Epithelial cell of esophagus (primary cell): ENCODE measurements around the gene USH1C.
A peak's percentile ranks its signal among the peaks of the same experiment; 100 is the strongest.

ENCODE experiments used
- DNase-seq: peaks from one replicate; pipeline ENCODE4 v3.0.0; 2010; ENCODE audit warnings: low read depth
- H3K4me3 ChIP-seq: 2 replicates; pipeline ENCODE4 v1.5.1; 2011; ENCODE audit warnings: mild to moderate bottlenecking, low read length, control low read depth
- TF ChIP-seq, protein P1 (sequence below): IDR thresholded peaks from 2 replicates; pipeline ENCODE4 v1.5.1; 2011; ENCODE audit warnings: low read depth, mild to moderate bottlenecking, low read length, control low read depth, inconsistent platforms; ENCODE audit not compliant: insufficient read depth; ENCODE audit errors: missing control alignments

Gene USH1C

DNA sequence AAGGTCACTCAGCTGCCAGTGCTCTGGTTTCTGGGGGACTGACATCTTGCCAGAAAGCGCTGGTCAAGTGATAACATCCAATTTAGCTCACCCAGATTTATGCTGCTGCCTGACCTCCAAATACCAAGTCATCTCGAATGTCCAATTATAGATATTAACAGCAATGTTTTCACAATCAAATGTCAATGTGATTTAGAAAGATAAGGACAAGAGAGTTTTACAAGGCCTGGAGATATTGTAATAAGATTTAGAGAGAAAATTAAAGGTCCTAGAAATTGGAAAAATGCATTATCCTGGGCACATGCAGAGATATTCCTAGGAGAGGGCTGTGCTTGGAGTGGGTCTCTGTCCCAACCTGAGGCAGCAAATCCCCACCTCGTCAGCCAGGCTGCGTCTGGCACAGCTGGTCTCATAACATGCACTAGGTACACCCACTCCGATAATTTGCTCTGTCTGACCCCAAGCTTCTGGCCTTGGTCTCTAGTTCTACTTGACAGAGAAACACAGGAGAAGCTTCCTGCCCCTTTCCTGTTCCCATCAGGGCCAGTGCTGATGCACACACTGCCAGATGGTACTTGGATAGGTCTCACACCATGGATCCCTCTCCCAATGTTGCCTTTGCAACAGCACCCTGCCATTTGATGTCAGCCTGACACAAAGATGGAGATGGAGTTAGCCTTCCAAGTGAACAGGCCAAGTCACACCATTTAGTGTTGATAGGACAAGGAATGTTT, 28.6 kb downstream of the USH1C start:
- TF ChIP-seq, protein P1, sequence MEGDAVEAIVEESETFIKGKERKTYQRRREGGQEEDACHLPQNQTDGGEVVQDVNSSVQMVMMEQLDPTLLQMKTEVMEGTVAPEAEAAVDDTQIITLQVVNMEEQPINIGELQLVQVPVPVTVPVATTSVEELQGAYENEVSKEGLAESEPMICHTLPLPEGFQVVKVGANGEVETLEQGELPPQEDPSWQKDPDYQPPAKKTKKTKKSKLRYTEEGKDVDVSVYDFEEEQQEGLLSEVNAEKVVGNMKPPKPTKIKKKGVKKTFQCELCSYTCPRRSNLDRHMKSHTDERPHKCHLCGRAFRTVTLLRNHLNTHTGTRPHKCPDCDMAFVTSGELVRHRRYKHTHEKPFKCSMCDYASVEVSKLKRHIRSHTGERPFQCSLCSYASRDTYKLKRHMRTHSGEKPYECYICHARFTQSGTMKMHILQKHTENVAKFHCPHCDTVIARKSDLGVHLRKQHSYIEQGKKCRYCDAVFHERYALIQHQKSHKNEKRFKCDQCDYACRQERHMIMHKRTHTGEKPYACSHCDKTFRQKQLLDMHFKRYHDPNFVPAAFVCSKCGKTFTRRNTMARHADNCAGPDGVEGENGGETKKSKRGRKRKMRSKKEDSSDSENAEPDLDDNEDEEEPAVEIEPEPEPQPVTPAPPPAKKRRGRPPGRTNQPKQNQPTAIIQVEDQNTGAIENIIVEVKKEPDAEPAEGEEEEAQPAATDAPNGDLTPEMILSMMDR: no peak
- no peak overlapping the region for H3K4me3 ChIP-seq
- DNase-seq: no peak

DNA sequence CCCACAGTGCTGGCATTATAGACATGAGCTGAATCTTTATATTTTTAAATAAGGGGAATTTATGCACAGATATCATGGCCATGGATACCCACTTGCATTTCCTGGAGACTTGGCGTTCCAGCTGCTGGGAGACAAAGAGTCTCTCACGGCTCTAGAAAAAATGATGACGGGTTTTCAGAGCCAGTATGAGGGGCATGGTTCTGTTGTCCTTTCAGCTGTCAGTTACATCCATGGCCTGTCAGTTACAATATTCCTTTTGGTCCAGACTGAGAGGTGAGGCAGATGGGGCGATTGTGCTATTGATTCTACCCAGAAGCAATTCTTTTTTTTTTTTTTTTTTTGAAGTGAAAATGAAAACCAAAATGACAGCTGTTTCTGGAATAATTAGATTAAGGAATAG, 29.7 kb downstream of the USH1C start:
- TF ChIP-seq, protein P1: no peak
- no peak overlapping the region for H3K4me3 ChIP-seq
- no peak for DNase-seq

DNA sequence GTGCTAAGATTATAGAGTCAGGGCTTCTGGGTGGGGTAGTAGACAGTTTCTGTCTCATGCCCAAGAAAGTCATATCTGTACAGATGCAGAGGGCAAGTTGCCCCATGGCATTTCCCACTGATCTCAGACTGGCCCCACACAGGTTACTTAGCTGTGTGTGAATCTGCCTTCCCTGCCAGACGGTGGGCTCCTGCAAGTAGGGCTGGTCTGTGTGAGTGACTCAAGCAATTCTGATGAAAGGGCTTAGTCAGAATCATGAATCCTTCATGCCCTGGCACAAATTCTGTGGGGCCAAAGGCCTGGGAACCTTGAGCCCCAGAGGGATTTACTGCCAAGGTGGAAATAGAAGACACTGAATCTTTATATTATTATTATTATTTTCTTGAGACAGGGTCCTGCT, 30.4 kb downstream of the USH1C start:
- DNase-seq: peak; percentile 70
- TF ChIP-seq, protein P1: no peak
- H3K4me3 ChIP-seq: no peak overlapping the region

DNA sequence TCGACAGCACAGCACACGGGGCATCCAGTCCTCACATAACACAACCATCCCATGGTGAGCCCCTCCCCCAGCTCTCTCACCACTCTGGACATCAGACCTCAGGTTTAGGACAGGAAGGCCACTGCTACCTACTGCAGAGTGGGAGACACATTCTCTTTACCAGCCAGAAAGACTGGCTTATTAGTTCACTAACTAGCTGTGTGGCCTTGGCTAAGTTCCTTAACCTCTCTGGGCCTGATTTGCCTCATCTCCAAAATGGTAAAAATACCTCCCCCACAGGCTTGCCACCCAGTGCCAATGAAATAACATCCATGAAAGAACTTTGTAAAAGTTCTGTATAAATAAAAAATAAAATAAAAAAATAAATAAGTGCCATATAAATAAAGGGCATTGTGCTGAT, 32.1 kb downstream of the USH1C start:
- no peak for DNase-seq
- no peak overlapping the region for H3K4me3 ChIP-seq
- TF ChIP-seq, protein P1: no peak

DNA sequence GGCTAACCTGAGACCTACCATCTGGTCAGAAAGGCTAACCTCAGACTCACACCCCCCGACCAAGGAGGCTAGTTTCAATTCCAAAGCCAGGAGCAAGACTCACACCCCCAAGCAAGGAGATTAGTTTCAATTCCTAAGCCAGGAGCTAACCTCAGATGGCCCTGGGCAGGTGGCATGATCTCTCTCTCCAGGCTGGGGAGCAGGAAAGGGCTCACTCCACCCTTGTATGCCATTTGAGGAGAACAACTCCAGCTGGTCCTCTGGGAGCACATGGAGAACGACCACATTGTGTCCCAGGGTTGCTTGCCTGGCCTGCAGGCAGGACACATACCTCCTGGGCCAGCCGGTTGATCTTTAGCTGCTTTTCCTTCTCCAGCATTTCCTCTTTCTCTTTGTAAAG, 32.6 kb downstream of the USH1C start:
- no peak for DNase-seq
- TF ChIP-seq, protein P1: no peak
- H3K4me3 ChIP-seq: no peak overlapping the region

DNA sequence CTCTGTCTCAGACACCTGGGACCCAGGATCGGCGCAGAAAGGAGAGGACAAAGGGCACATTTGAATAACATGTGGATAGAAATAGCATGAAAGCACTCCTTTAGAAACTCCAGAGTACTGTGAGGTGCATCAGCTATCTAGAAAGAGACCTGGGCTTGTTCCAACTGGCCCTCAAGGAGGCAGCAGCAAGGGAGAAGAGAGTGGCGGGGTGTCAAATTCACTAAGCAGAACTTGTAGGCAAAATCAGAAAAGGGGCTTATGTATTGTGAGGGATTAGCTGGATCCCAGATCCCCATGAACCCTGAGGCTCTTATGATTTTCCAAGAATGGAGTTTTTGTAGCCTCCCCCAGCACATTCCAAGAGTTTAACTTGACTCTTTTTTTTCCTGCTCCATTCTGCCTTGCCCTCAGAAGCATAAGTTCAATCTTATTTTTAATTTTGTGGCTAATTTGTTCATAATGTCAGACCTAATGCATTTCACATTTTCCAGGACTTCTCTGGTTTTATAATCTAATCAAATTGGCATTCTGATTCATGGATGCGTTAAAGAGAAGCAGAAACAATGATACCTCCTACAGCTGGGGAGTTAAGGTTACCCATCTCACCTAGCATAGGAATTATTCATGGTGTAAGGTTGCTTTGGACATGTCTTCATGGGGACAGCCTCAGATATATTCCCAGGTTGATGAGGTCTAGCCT, 33.6 kb downstream of the USH1C start:
- TF ChIP-seq, protein P1: no peak
- DNase-seq: peak; percentile 47
- H3K4me3 ChIP-seq: no peak overlapping the region
